Body of pancreas (tissue), 4 donors: ENCODE results near the gene HTR5A. TPM values are rescaled to one million over a fixed set of nuclear protein-coding genes. Genes with fewer than 3 reads are reported as not detected.

Source experiments
- ATAC-seq: fragments of 150-250 bp; one replicate; pipeline ENCODE4 v1.9.1; 2016
- DNase-seq, 4 donors: peaks; one replicate each; pipeline ENCODE4 v3.0.0-alpha.2; 2019
- H3K27ac ChIP-seq, 4 donors: fragments of 200-600 bp; sonication (generic); 1 replicate in 3 of 4; 2 replicates in 1 of 4; pipeline versions ENCODE4 v1.5.1 to v1.6.1; 2016 to 2019; ENCODE audit warnings: mild to moderate bottlenecking in 1 of 4, mixed read lengths in 1 of 4, moderate library complexity in 1 of 4
- H3K27me3 ChIP-seq, 2 donors: fragments of 200-600 bp; sonication (generic); one replicate each; pipeline ENCODE4 v1.6.0; 2016; ENCODE audit warnings: mild to moderate bottlenecking in 1 of 2
- H3K36me3 ChIP-seq, 2 donors: fragments of 200-600 bp; sonication (generic); replicated peaks in 1 of 2; 2 replicates each; pipeline ENCODE4 v1.5.1; 2016; ENCODE audit warnings: low read depth in 2 of 2; ENCODE audit not compliant: insufficient read depth in 1 of 2
- H3K4me1 ChIP-seq: fragments of 200-600 bp; sonication (generic); one replicate; pipeline ENCODE4 v1.6.0; 2016
- H3K4me3 ChIP-seq, 2 donors: fragments of 200-600 bp; sonication (generic); 1 replicate in 1 of 2; 2 replicates in 1 of 2; pipeline ENCODE4 v1.5.1; 2016 to 2019
- H3K9me3 ChIP-seq, 3 donors: fragments of 200-600 bp; sonication (generic); 1 replicate in 2 of 3; 2 replicates in 1 of 3; pipeline ENCODE4 v1.5.1; 2016
- CTCF ChIP-seq, 7 experiments: fragments of 450-650 bp in 4 of 7; fragments of 200-600 bp in 3 of 7; sonication (generic) in 3 of 7; IDR thresholded peaks; one replicate each; pipeline ENCODE4 v1.5.1; 2016 to 2019; ENCODE audit warnings: antibody characterized with exemption in 7 of 7
- POLR2A ChIP-seq, 3 donors: fragments of 450-650 bp; IDR thresholded peaks; one replicate each; pipeline ENCODE4 v1.6.1; 2016; ENCODE audit warnings: antibody characterized with exemption in 3 of 3, mild to moderate bottlenecking in 2 of 3
- WGBS, 2 donors: methylation state at CpG; one replicate each; pipeline ENCODE4 v1.1.5; 2017; 5-methylcytosine and 5-hydroxymethylcytosine counted together
- intact Hi-C: fragments of 100-400 bp; cut with DNase I; formaldehyde crosslinking; loops from one replicate; pipeline ENCODE4 v1.15.1; 2023
- total RNA-seq, 2 donors: library from RNA; depleted of rRNA; stranded (reverse); fragments of >200 nt; gene quantifications; one replicate each; pipeline ENCODE4 v1.1.0, GENCODE V29; 2016

The HTR5A gene
- total RNA-seq, 2 donors from 2014 or later, result not detected

GRCh38 chr7:155064186-155064585 lies 5.9 kb upstream of the HTR5A start:
- no peaks in the 10 kb centered on the region for H3K27me3 ChIP-seq
- H3K36me3 ChIP-seq, result no peaks in the 10 kb centered on the region
- DNase-seq, result no peak
- H3K9me3 ChIP-seq, result no peaks in the 10 kb centered on the region
- TF ChIP-seq POLR2A (IDR thresholded peaks at IDR 0.05), result no peak
- TF ChIP-seq CTCF (IDR thresholded peaks at IDR 0.05), result no peak
- ATAC-seq, result no peak
- intact Hi-C loops, result no loop called here
- 44 to 46% methylated on average over 4 of the region's 4 CpGs for WGBS, 2 donors
- no peaks in the 10 kb centered on the region for H3K4me1 ChIP-seq
- H3K27ac ChIP-seq, result no peak overlapping the region
- H3K4me3 ChIP-seq, result no peak overlapping the region

GRCh38 chr7:155066417-155066950 lies 3.6 kb upstream of the HTR5A start:
- intact Hi-C loops, result no loop called here
- DNase-seq, result peak; percentile 72 to 85 (median 82)

GRCh38 chr7:155071121-155071651 lies 1.1 kb downstream of the HTR5A start:
- no peak for DNase-seq
- no peaks in the 10 kb centered on the region for H3K36me3 ChIP-seq
- H3K4me3 ChIP-seq, result no peak overlapping the region
- H3K27me3 ChIP-seq, result peaks cover 0 to 9% of the 10 kb centered on the region in 2 donors
- no peak for ATAC-seq
- intact Hi-C loops, result no loop called here
- no peaks in the 10 kb centered on the region for H3K4me1 ChIP-seq
- H3K9me3 ChIP-seq, result no peaks in the 10 kb centered on the region
- WGBS, 2 donors, result 51 to 75% methylated on average over 22 to 42 of the region's 43 CpGs
- TF ChIP-seq CTCF (IDR thresholded peaks at IDR 0.05) (no peak), POLR2A (IDR thresholded peaks at IDR 0.05) (no peak)
- no peak overlapping the region for H3K27ac ChIP-seq

More at GRCh38 chr7:155066417-155066950, 3.6 kb upstream of the HTR5A start:
- no peak overlapping the region for H3K4me3 ChIP-seq
- peak; percentile 73 for ATAC-seq
- H3K36me3 ChIP-seq, result no peaks in the 10 kb centered on the region
- WGBS, 2 donors, result 29 to 40% methylated on average over 7 of the region's 7 CpGs
- no peaks in the 10 kb centered on the region for H3K4me1 ChIP-seq
- no peaks in the 10 kb centered on the region for H3K9me3 ChIP-seq
- H3K27me3 ChIP-seq, result peaks cover 0 to 9% of the 10 kb centered on the region in 2 donors
- H3K27ac ChIP-seq, result no peak overlapping the region
- TF ChIP-seq POLR2A (IDR thresholded peaks at IDR 0.05) (no peak), CTCF (IDR thresholded peaks at IDR 0.05) (no peak)

GRCh38 chr7:155071916-155072571 lies 1.9 kb downstream of the HTR5A start:
- no peak for ATAC-seq
- TF ChIP-seq CTCF (IDR thresholded peaks at IDR 0.05), result no peak
- TF ChIP-seq POLR2A (IDR thresholded peaks at IDR 0.05), result no peak
- no peak overlapping the region for H3K4me3 ChIP-seq
- H3K4me1 ChIP-seq, result no peaks in the 10 kb centered on the region
- peaks cover 0 to 9% of the 10 kb centered on the region in 2 donors for H3K27me3 ChIP-seq
- H3K36me3 ChIP-seq, result no peaks in the 10 kb centered on the region
- H3K27ac ChIP-seq, result no peak overlapping the region
- WGBS, 2 donors, result 62 to 63% methylated on average over 8 of the region's 8 CpGs
- H3K9me3 ChIP-seq, result no peaks in the 10 kb centered on the region
- no peak for DNase-seq
- intact Hi-C loops, result no loop called here
